ENCODE results near the gene ESD. TPM values are rescaled to one million over a fixed set of nuclear protein-coding genes. Genes with fewer than 3 reads are reported as not detected.
"Not testable (repeated sequence)": the region's sequence is repeated elsewhere in the genome, so short reads cannot be mapped to it uniquely, and the experiment has no call there.

Gene ESD
- total and polyA plus RNA-seq, 12 donors = 44.5 to 266 (median 93.9) TPM

DNA sequence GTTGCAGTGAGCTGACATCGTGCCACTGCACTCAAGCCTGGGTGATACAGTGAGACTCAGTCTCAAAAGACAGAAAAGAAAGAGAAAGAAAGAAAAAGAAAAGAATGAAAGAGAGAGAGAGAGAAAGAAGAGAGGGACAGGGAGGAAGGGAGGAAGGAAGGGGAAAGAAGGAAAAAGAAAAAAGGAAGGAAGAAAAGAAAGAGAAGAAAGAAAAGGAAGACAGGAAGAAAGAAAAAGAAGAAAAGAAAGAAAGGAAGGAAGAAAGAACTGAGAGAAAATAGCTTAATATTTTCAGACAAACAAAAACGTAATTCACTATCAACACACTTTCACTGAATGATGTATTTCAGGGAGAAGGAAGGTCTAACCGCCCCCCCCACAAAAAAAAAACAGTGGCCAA, 39.3 kb downstream of the ESD start:
- TF ChIP-seq POLR2A (IDR thresholded peaks at IDR 0.05) = no peak
- TF ChIP-seq, protein P1, sequence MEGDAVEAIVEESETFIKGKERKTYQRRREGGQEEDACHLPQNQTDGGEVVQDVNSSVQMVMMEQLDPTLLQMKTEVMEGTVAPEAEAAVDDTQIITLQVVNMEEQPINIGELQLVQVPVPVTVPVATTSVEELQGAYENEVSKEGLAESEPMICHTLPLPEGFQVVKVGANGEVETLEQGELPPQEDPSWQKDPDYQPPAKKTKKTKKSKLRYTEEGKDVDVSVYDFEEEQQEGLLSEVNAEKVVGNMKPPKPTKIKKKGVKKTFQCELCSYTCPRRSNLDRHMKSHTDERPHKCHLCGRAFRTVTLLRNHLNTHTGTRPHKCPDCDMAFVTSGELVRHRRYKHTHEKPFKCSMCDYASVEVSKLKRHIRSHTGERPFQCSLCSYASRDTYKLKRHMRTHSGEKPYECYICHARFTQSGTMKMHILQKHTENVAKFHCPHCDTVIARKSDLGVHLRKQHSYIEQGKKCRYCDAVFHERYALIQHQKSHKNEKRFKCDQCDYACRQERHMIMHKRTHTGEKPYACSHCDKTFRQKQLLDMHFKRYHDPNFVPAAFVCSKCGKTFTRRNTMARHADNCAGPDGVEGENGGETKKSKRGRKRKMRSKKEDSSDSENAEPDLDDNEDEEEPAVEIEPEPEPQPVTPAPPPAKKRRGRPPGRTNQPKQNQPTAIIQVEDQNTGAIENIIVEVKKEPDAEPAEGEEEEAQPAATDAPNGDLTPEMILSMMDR (IDR thresholded peaks at IDR 0.05) = no peak
- no peaks in the 10 kb centered on the region for H3K9me3 ChIP-seq (replicated peaks in 1 of 3)
- WGBS, 4 donors = 51 to 58% (median 54%) methylated on average over 3 of the region's 3 CpGs
- no peak overlapping the region for H3K4me3 ChIP-seq
- H3K27ac ChIP-seq = no peak overlapping the region
- H3K4me1 ChIP-seq (replicated peaks in 1 of 2) = no peaks in the 10 kb centered on the region
- no peak for DNase-seq
- H3K36me3 ChIP-seq (replicated peaks in 1 of 2) = no peaks in the 10 kb centered on the region
- intact Hi-C loops (cut with DNase I) = no loop called here
- no peaks in the 10 kb centered on the region for H3K27me3 ChIP-seq

GRCh38 chr13:46756977-46757376, 40.0 kb downstream of the ESD start:
- TF ChIP-seq POLR2A (IDR thresholded peaks at IDR 0.05) = no peak
- TF ChIP-seq, protein P1 (IDR thresholded peaks at IDR 0.05) = no peak
- WGBS, 4 donors = 35 to 53% (median 47%) methylated on average over 4 of the region's 4 CpGs
- intact Hi-C loops (cut with DNase I) = no loop called here
- DNase-seq = no peak
- Histone ChIP-seq H3K4me3 (no peak overlapping the region), H3K4me1 (replicated peaks in 1 of 2) (no peaks in the 10 kb centered on the region), H3K36me3 (replicated peaks in 1 of 2) (no peaks in the 10 kb centered on the region), H3K9me3 (replicated peaks in 1 of 3) (no peaks in the 10 kb centered on the region), H3K27ac (no peak overlapping the region), H3K27me3 (no peaks in the 10 kb centered on the region)

DNA sequence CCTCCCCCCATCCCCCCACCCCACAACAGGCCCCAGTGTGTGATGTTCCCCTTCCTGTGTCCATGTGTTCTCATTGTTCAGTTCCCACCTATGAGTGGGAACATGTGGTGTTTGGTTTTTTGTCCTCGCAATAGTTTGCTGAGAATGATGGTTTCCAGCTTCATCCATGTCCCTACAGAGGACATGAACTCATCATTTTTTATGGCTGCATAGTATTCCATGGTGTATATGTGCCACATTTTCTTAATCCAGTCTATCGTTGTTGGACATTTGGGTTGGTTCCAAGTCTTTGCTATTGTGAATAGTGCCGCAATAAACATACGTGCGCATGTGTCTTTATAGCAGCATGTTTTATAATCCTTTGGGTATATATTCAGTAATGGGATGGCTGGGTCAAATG, 41.5 kb downstream of the ESD start:
- H3K9me3 ChIP-seq (replicated peaks in 1 of 3); H3K36me3 ChIP-seq (replicated peaks in 1 of 2); DNase-seq; H3K27ac ChIP-seq; H3K4me3 ChIP-seq; H3K4me1 ChIP-seq (replicated peaks in 1 of 2); intact Hi-C loops (cut with DNase I); H3K27me3 ChIP-seq: not testable (repeated sequence)
- 88 to 100% (median 97%) methylated on average over 4 of the region's 5 CpGs; no CpG with 5 or more reads in 1 of the 4 donors for WGBS, 4 donors

GRCh38 chr13:46754812-46755211, 42.1 kb downstream of the ESD start:
- H3K4me3 ChIP-seq = no peak overlapping the region
- H3K27me3 ChIP-seq = no peaks in the 10 kb centered on the region
- H3K27ac ChIP-seq = no peak overlapping the region
- no peaks in the 10 kb centered on the region for H3K9me3 ChIP-seq (replicated peaks in 1 of 3)
- DNase-seq = no peak
- TF ChIP-seq, protein P1 (IDR thresholded peaks at IDR 0.05) = no peak
- TF ChIP-seq POLR2A (IDR thresholded peaks at IDR 0.05) = no peak
- intact Hi-C loops (cut with DNase I) = no loop called here
- no peaks in the 10 kb centered on the region for H3K36me3 ChIP-seq (replicated peaks in 1 of 2)
- H3K4me1 ChIP-seq (replicated peaks in 1 of 2) = no peaks in the 10 kb centered on the region

GRCh38 chr13:46753917-46754316, 43.0 kb downstream of the ESD start:
- intact Hi-C loops (cut with DNase I) = no loop called here
- no peaks in the 10 kb centered on the region for H3K9me3 ChIP-seq (replicated peaks in 1 of 3)
- no peak overlapping the region for H3K27ac ChIP-seq
- WGBS, 4 donors = 87 to 90% (median 89%) methylated on average over 6 of the region's 6 CpGs
- no peak overlapping the region for H3K4me3 ChIP-seq
- H3K27me3 ChIP-seq = no peaks in the 10 kb centered on the region
- TF ChIP-seq POLR2A (IDR thresholded peaks at IDR 0.05) = no peak
- TF ChIP-seq, protein P1 (IDR thresholded peaks at IDR 0.05) = no peak
- DNase-seq = no peak
- H3K4me1 ChIP-seq (replicated peaks in 1 of 2) = no peaks in the 10 kb centered on the region
- H3K36me3 ChIP-seq (replicated peaks in 1 of 2) = no peaks in the 10 kb centered on the region

Data from adrenal gland (tissue), 12 donors.